Cerebellar nuclear complex (tissue), 1 donor: Measurements from ENCODE around the gene MIGA2.

Experiments used
- DNase-seq, 2 experiments: peaks; one replicate each; lab custom pipeline; 2025; lab: John Stamatoyannopoulos, UW

Gene MIGA2

GRCh38 chr9:129074106-129074505 lies 37.7 kb downstream of the MIGA2 start:
- DNase-seq, result no peak

- DNase-seq, result no peak
Observed at GRCh38 chr9:129075996-129076639, 39.7 kb downstream of the MIGA2 start.

- no peak for DNase-seq
Observed at GRCh38 chr9:129076640-129077037, 40.2 kb downstream of the MIGA2 start.

- DNase-seq, result no peak
Observed at GRCh38 chr9:129077236-129077635, 40.8 kb downstream of the MIGA2 start.

- DNase-seq, result no peak
Observed at GRCh38 chr9:129078691-129079503, 42.5 kb downstream of the MIGA2 start.

- DNase-seq, result no peak
Observed at GRCh38 chr9:129079829-129080228, 43.4 kb downstream of the MIGA2 start.

- no peak for DNase-seq
Observed at GRCh38 chr9:129080298-129080600, 43.8 kb downstream of the MIGA2 start.

- peak; percentile 81 to 91 for DNase-seq
Observed at GRCh38 chr9:129080601-129081387, 44.4 kb downstream of the MIGA2 start, which contains the start of gene DOLPP1. TSS of gene DOLPP1 (plus strand) at chr9:129081111. CDS start at chr9:129081132, 21 bp downstream.

GRCh38 chr9:129081388-129081904 lies 45.0 kb downstream of the MIGA2 start:
- no peak for DNase-seq

GRCh38 chr9:129084087-129084486 lies 47.7 kb downstream of the MIGA2 start:
- DNase-seq, result no peak

GRCh38 chr9:129089246-129089645 lies 52.8 kb downstream of the MIGA2 start:
- DNase-seq, result no peak

GRCh38 chr9:129093602-129094386 lies 57.4 kb downstream of the MIGA2 start:
- DNase-seq, result no peak

GRCh38 chr9:129094387-129095169 lies 58.2 kb downstream of the MIGA2 start:
- DNase-seq, result no peak

GRCh38 chr9:129095170-129095667 lies 58.8 kb downstream of the MIGA2 start:
- no peak for DNase-seq

GRCh38 chr9:129095908-129096307 lies 59.5 kb downstream of the MIGA2 start:
- DNase-seq, result no peak

GRCh38 chr9:129097671-129098306 lies 61.4 kb downstream of the MIGA2 start:
- no peak for DNase-seq

GRCh38 chr9:129098328-129098727 lies 61.9 kb downstream of the MIGA2 start:
- DNase-seq, result no peak

- no peak for DNase-seq
Observed at GRCh38 chr9:129100383-129101169, 64.2 kb downstream of the MIGA2 start.

GRCh38 chr9:129101279-129101678 lies 64.9 kb downstream of the MIGA2 start:
- no peak for DNase-seq
